Cardiac fibroblast (primary cell): Measurements from ENCODE around the gene ATG2B.
A peak's percentile ranks its signal among the peaks of the same experiment; 100 is the strongest.

Experiments
- DNase-seq, 2 donors: peaks; one replicate each; pipeline versions ENCODE4 v3.0.0 to v3.0.0-alpha.2; 2010; ENCODE audit warnings: low read depth in 2 of 2
- H3K4me3 ChIP-seq, 2 donors: replicated peaks in 1 of 2; 1 replicate in 1 of 2; 2 replicates in 1 of 2; pipeline ENCODE4 v1.5.1; 2011; ENCODE audit warnings: low read depth in 2 of 2, low read length in 2 of 2, mild to moderate bottlenecking in 2 of 2, moderate library complexity in 1 of 2
- TF ChIP-seq, protein P1 (sequence below): IDR thresholded peaks from one replicate; pipeline ENCODE4 v1.5.1; 2011; ENCODE audit warnings: low read depth, mild to moderate bottlenecking, low read length, inconsistent platforms

Gene ATG2B

DNA sequence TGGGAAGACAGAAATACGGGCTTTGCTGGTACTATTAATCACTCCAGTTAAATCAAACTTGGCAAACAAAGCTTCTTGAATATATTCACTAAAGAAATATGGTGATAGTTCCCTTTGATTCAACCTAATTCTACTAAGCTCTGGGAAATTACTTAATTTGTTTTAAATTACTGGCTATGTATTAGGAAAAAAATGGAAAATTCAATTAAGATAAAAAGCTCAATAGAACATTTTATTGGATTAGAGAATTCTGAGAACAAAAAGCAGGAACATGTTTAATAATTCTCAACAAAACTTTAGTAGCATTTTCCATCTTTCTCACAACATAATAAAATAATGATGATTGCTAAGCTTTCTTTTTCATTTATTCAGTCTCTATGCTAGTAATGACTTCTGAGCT, 76.9 kb downstream of the ATG2B start:
- no peak overlapping the region for H3K4me3 ChIP-seq
- no peak for DNase-seq
- TF ChIP-seq, protein P1, sequence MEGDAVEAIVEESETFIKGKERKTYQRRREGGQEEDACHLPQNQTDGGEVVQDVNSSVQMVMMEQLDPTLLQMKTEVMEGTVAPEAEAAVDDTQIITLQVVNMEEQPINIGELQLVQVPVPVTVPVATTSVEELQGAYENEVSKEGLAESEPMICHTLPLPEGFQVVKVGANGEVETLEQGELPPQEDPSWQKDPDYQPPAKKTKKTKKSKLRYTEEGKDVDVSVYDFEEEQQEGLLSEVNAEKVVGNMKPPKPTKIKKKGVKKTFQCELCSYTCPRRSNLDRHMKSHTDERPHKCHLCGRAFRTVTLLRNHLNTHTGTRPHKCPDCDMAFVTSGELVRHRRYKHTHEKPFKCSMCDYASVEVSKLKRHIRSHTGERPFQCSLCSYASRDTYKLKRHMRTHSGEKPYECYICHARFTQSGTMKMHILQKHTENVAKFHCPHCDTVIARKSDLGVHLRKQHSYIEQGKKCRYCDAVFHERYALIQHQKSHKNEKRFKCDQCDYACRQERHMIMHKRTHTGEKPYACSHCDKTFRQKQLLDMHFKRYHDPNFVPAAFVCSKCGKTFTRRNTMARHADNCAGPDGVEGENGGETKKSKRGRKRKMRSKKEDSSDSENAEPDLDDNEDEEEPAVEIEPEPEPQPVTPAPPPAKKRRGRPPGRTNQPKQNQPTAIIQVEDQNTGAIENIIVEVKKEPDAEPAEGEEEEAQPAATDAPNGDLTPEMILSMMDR: no peak

DNA sequence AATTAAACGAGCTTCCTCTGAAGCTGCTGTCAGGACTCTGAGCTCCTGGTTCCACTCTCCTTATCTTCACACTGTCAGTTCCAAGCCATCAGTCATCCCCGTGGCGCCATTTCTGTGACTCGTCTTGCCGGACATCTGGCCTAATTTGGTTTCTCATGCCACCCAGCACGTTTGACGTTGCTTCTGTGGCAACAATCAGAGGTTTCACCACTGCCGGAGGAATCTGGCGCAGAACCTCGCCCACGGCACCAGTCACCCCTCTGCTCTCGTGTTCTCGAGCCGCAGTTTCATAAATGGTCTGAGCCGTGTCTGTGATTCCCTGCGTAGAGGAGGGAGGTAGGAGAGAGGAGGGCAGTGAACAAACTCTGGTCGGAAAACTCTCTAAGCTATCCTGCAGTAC, 77.5 kb downstream of the ATG2B start:
- H3K4me3 ChIP-seq: no peak overlapping the region
- TF ChIP-seq, protein P1: no peak
- DNase-seq: peak; percentile 15 to 76

DNA sequence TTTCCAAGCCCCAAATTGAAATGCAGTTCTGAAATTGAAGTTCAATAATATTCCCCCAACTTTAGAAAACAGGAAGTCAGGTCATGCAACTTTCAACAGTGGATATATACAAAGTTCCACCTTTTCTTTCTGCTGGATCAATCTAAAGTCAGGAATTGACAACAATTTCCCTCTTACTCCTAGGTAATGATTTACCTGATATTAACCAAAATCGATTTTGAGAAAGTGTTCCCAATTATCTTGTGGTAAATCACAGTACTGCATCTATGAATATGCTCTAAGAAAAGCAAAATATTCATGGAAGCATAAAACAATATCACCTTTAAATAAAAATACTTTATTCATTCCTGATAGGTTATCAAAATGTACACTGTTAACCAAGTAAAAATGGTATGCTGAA, 78.7 kb downstream of the ATG2B start:
- no peak for DNase-seq
- H3K4me3 ChIP-seq: no peak overlapping the region
- TF ChIP-seq, protein P1: no peak

DNA sequence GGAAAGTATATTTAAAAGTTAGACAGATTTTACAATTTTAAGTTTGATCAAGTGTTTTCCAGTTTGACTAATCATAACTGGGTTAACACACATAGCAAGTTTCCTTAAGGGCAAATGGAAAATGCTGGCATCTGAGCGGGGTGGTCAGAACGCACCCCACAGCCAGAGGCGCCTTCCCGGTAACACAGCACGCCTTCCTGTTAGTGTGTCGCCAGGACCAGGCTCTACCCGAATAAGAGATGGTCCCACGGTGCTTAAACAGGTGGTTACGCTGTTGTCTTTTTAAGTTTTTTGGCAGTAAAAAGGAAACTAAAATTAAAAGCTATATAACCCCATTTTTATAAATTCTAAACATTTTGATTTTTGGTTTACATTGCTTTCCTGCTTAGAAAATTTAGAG, 79.1 kb downstream of the ATG2B start:
- H3K4me3 ChIP-seq: no peak overlapping the region
- TF ChIP-seq, protein P1: no peak
- DNase-seq: no peak

DNA sequence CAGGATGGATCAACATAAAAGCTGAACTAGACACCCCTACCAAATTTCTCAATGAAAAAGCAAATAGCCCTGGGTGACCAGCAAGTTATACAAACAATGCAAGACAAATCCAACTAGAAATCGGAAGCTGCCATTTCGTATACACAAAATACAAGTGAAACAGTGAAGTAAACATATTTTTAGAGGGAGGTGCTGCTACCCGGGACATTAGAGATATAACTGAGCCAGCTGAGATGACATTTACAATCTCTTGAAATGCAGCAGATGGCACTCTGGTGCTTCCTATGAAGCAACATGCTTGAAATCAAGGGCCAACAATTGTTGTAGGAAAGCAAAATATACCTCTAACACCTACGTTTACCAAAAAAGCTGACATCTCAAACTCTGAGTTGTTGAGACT, 81.7 kb downstream of the ATG2B start:
- DNase-seq: peak in 1 of 2 donors; percentile 38
- TF ChIP-seq, protein P1: no peak

DNA sequence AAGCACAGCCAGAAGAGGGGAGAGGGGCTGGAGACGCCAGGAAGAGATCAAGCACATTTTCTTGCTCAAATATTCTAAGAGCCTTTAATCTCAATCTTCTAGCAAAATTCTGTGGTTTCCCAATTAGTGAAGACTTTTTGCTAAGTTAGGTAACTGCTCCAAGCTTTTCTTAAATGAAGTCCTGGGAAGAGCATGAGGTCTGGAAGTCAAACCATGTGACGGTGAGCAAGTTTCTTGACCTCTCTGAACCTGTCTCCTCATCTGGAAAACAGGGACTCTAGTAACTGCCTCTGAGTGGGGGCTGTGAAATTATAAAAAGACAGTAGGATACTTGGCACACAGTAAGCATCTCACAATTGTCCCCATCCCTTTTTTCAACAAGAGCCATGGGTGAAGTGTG, 83.0 kb downstream of the ATG2B start:
- DNase-seq: no peak

More for the DNA sequence above, 81.7 kb downstream of the ATG2B start:
- no peak overlapping the region for H3K4me3 ChIP-seq

DNA sequence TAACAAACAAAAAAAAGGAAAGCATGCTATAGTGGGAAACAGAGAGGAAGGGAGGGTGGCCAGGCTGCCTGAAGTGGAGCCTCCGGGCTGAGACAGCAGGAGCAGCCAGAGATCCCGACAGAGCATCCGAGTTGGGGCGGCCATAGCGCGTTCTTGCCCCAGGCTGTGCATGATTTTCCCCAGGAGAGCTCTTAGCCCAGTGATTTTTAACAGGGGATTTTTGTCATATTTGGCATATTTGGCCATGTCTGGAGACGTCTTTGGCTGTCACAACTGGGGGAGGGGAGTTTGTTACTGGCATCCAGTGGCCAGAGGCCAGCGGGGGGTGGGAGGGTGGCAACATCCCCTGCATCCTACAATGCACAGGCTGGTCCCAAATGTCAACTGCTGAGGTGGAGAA, 83.6 kb downstream of the ATG2B start:
- TF ChIP-seq, protein P1: no peak
- no peak overlapping the region for H3K4me3 ChIP-seq
- DNase-seq: peak in 1 of 2 donors; percentile 30

More for the DNA sequence above, 83.0 kb downstream of the ATG2B start:
- no peak overlapping the region for H3K4me3 ChIP-seq
- TF ChIP-seq, protein P1: no peak
